Astrocyte of the spinal cord (primary cell): ENCODE data around the gene PICALM.
"Not testable (repeated sequence)": the region's sequence is repeated elsewhere in the genome, so short reads cannot be mapped to it uniquely, and the experiment has no call there.

Source experiments
- DNase-seq: peaks from one replicate; pipeline ENCODE4 v3.0.0; 2011; ENCODE audit warnings: low read depth, low spot score
- H3K4me3 ChIP-seq: 2 replicates; pipeline ENCODE4 v1.5.1; 2011; ENCODE audit warnings: low read depth, mild to moderate bottlenecking, low read length, moderate library complexity
- CTCF ChIP-seq: IDR thresholded peaks from 2 replicates; pipeline ENCODE4 v1.5.1; 2012; ENCODE audit warnings: low read depth, mild to moderate bottlenecking, low read length, inconsistent platforms
- in situ Hi-C: cut with HindIII; loops from 2 replicates; pipeline ENCODE4 v1.10.0; 2017; ENCODE audit warnings: low sequenced_read_pairs

PICALM gene

DNA sequence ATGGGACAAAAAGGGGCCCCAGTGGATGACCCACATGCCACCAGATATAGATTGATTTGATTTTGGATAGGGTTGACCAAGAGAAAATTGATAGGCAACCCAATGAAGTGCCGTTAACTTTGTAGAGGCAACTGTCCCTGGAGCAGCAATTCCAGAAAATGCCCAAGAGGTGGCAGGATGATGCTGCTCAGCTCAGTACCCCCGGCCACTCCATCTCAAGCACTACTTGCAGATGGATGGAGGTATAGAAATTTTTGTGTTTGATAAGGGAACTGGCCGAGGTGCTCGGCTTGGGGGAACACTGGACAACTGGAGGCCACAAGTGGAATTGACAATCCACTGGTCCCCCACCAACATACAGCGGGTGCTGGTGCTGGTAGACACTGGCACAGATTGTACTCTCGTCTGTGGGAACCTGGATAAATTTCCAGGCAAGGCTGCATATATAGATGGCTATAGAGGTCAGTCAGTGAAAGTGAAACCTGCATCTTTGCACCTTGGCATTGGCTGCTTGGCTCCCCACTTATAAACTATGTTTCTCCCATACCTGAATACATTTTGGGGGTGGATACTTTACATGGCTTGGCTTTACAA is 127.4 kb downstream of the PICALM start:
- no peak overlapping the region for H3K4me3 ChIP-seq
- TF ChIP-seq CTCF: peak; percentile 76
- in situ Hi-C loops: no loop called here
- DNase-seq: peak; percentile 68

DNA sequence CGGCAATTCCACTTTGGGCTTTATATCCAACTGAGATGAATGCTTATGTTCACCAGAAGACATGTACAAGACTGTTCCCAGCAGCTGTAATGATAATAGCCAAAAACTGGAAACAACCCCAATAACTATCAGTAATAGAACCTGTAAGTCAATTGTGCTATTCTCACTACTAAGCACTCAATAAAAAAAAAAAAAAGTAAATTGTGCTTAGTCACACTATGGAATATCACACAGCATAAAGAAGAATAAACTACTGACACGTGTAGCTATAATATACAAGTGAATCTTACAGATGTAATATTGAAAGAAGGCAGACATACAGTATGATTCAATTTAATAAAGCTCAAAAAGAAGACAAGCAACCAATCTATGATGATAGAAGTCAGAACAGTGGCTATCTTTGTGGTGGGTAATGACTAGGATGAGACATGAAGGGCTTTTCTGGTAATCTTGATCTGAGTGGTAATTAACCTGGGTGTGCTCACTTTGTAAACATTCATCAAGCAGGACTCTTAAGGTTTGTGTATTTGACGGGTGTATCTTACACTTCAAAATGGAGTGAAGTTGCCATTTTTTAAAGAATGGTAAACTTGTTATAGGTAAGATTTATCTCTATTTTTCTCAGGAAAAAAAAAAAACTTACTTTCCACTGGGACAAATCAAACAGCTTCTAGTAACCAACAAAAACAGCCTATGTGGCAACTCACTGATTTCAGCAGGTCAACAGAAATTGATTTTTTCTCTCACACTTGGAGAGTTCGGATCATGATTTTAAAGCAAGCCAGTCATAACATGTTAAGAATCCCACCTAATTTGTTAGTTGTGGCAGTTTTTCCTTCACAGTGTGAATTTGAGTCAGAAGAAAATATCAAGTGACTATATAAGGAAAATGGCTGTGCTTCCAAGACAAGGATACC is 129.5 kb downstream of the PICALM start:
- in situ Hi-C loops: no loop called here

GRCh38 chr11:85937835-85938234 is 131.0 kb downstream of the PICALM start:
- H3K4me3 ChIP-seq: no peak overlapping the region
- in situ Hi-C loops: no loop called here
- TF ChIP-seq CTCF: no peak
- no peak for DNase-seq

More for the DNA sequence above, 129.5 kb downstream of the PICALM start:
- H3K4me3 ChIP-seq: no peak overlapping the region
- no peak for TF ChIP-seq CTCF
- no peak for DNase-seq

DNA sequence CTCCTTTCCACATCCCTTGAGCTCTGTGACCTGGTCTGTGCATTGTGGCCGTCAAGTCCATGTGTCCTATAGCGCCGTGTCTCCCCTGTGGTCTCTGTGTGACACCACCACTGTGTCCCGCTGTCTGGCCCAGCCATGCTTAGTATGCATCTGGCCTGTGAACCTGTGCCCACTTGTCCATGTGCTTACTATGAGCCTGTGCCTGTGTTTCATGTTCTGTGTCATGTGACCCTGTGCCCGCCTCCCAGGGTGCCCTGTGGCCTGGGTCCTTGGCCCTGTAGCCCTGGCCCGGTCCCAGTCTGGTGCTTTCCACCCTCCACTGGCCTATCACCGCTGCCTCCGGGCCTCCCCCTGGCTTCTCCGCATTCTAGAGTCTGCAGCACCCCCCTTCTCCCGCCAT is 133.1 kb downstream of the PICALM start:
- no peak for DNase-seq

GRCh38 chr11:85934596-85935169 is 134.2 kb downstream of the PICALM start:
- no peak for TF ChIP-seq CTCF
- in situ Hi-C loops: no loop called here
- DNase-seq: no peak
- H3K4me3 ChIP-seq: no peak overlapping the region

More for the DNA sequence above, 133.1 kb downstream of the PICALM start:
- in situ Hi-C loops: no loop called here
- no peak for TF ChIP-seq CTCF
- H3K4me3 ChIP-seq: no peak overlapping the region

DNA sequence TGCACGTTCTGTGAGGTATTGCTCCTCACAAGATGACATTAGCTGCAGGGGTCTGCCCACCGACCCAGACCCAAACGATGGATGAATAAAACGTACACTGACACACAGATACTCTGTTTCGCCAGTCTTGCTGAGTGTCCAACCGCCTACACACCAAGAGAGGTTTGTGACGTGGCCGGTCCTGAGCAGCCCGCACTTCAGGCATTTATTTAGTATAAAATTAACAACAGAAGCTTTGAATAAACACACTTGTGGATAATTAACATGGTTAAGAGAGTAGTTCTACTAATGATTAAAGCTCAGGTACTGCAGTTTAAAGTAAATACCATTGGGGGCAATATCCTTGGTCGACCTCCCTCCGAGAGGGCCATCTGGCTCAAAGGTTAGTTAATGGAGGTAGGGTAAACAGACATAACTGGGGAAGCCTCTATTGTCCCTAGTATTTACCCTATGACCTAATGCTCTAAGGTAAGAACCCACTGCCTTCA is 138.0 kb downstream of the PICALM start:
- H3K4me3 ChIP-seq: no peak overlapping the region
- in situ Hi-C loops: no loop called here
- no peak for DNase-seq
- TF ChIP-seq CTCF: no peak

DNA sequence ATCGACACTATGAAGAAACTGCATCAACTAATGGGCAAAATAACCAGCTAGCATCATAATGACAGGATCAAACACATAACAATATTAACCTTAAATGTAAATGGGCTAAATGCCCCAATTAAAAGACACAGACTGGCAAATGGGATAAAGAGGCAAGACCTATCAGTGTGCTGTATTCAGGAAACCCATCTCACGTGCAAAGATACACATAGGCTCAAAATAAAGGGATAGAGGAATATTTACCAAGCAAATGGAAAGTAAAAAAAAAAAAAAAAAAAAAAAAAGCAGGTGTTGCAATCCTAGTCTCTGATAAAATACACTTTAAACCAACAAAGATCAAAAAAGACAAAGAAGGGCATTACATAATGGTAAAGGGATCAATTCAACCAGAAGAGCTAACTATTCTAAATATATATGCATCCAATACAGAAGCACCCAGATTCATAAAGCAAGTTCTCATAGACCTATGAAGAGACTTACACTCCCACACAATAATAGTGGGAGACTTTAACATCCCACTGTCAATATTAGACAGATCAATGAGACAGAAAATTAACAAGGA is 142.2 kb downstream of the PICALM start:
- DNase-seq, H3K4me3 ChIP-seq, in situ Hi-C loops: not testable (repeated sequence)
